H1 (cell line): ENCODE data around the gene IFT122. TPM values are rescaled to one million over a fixed set of nuclear protein-coding genes. Genes with fewer than 3 reads are reported as not detected.

Source experiments
- CTCF ChIA-PET: fragments of 300-600 bp; sonication (Branson Sonifier 250); formaldehyde crosslinking; loops from one replicate; lab custom pipeline; 2021; ENCODE audit not compliant: partially characterized antibody; lab: Charles Lee
- POLR2A ChIA-PET: fragments of 300-600 bp; sonication (Branson Sonifier 250); formaldehyde crosslinking; loops from one replicate; lab custom pipeline; 2021; ENCODE audit warnings: inconsistent platforms; ENCODE audit not compliant: partially characterized antibody; lab: Charles Lee
- DNase-seq, 2 experiments: peaks; one replicate each; pipeline versions ENCODE4 v3.0.0 to v3.0.0-alpha.2; 2010 to 2022; ENCODE audit warnings: low spot score in 2 of 2, low read depth in 1 of 2, mixed read lengths in 1 of 2
- FAIRE-seq: peaks from 2 replicates; lab custom pipeline; 2011; peaks lifted over from hg19 to GRCh38; lab: Jason Lieb, UNC
- H2AFZ ChIP-seq: 2 replicates; pipeline ENCODE4 v1.8.1; 2012; ENCODE audit warnings: low read length, inconsistent platforms
- H2AK5ac ChIP-seq: 2 replicates; pipeline ENCODE4 v1.6.1; 2013; ENCODE audit warnings: low read depth, low read length
- H2BK120ac ChIP-seq: replicated peaks from 2 replicates; pipeline ENCODE3; 2013; ENCODE audit warnings: low read depth, low read length, inconsistent platforms
- H2BK12ac ChIP-seq: 2 replicates; pipeline ENCODE4 v1.6.1; 2013; ENCODE audit warnings: low read depth, low read length
- H2BK15ac ChIP-seq: 2 replicates; pipeline ENCODE4 v1.6.1; 2013; ENCODE audit warnings: low read length
- H2BK20ac ChIP-seq: 2 replicates; pipeline ENCODE4 v1.6.1; 2013; ENCODE audit warnings: low read length
- H2BK5ac ChIP-seq: 2 replicates; pipeline ENCODE4 v1.6.1; 2013; ENCODE audit warnings: low read depth, low read length
- H3K14ac ChIP-seq: 2 replicates; pipeline ENCODE4 v1.6.1; 2013; ENCODE audit warnings: inconsistent platforms; ENCODE audit not compliant: insufficient read length
- H3K18ac ChIP-seq: 2 replicates; pipeline ENCODE4 v1.6.1; 2013; ENCODE audit warnings: low read length; ENCODE audit errors: extremely low read depth
- H3K23ac ChIP-seq: 2 replicates; pipeline ENCODE4 v1.6.1; 2013; ENCODE audit warnings: inconsistent platforms; ENCODE audit not compliant: insufficient read length
- H3K23me2 ChIP-seq: 2 replicates; pipeline ENCODE4 v1.6.1; 2013; ENCODE audit warnings: low read depth, low read length
- H3K27ac ChIP-seq: 2 replicates; pipeline ENCODE4 v1.6.1; 2011; ENCODE audit warnings: low read depth, low read length, inconsistent platforms
- H3K27me3 ChIP-seq, 4 experiments: replicated peaks in 1 of 4; 1 replicate in 1 of 4; 2 replicates in 3 of 4; pipeline versions ENCODE4 v1.6.1 to v1.8.1; 2011 to 2013; ENCODE audit warnings: low read length in 3 of 4, mild to moderate bottlenecking in 3 of 4, inconsistent platforms in 2 of 4, mixed read lengths in 2 of 4, moderate library complexity in 1 of 4; ENCODE audit not compliant: control insufficient read depth in 3 of 4, insufficient read depth in 3 of 4; ENCODE audit errors: extremely low read depth in 1 of 4
- H3K36me3 ChIP-seq, 4 experiments: 2 replicates each; pipeline versions ENCODE4 v1.6.1 to v1.8.1; 2011 to 2013; ENCODE audit warnings: mild to moderate bottlenecking in 4 of 4, low read length in 3 of 4, moderate library complexity in 2 of 4, control low read depth in 1 of 4, inconsistent platforms in 1 of 4; ENCODE audit not compliant: insufficient read depth in 4 of 4, control insufficient read depth in 2 of 4
- H3K4ac ChIP-seq: replicated peaks from 2 replicates; pipeline ENCODE3; 2013; ENCODE audit warnings: low read length, low read depth, mixed read lengths, inconsistent platforms; ENCODE audit not compliant: insufficient read length
- H3K4me1 ChIP-seq, 4 experiments: replicated peaks in 1 of 4; 1 replicate in 1 of 4; 2 replicates in 3 of 4; pipeline versions ENCODE4 v1.6.1 to v1.8.1; 2011 to 2013; ENCODE audit warnings: low read length in 3 of 4, inconsistent platforms in 2 of 4, mixed read lengths in 1 of 4; ENCODE audit not compliant: insufficient read depth in 4 of 4, control insufficient read depth in 3 of 4
- H3K4me2 ChIP-seq, 2 experiments: 2 replicates each; pipeline versions ENCODE4 v1.6.1 to v1.8.1; 2011 to 2013; ENCODE audit warnings: low read depth in 2 of 2, low read length in 2 of 2, control low read depth in 1 of 2, inconsistent platforms in 1 of 2, mild to moderate bottlenecking in 1 of 2; ENCODE audit not compliant: insufficient read depth in 1 of 2
- H3K4me3 ChIP-seq, 4 experiments: fragments of 200-600, 300-600 bp in 1 of 4; sonication (generic), shearing (Covaris generic), sonication (Bioruptor Twin) in 1 of 4; 2 replicates each; pipeline versions ENCODE4 v1.5.1 to v1.8.1; 2011 to 2016; ENCODE audit warnings: low read length in 4 of 4, low read depth in 3 of 4, control low read depth in 2 of 4, inconsistent platforms in 2 of 4, mild to moderate bottlenecking in 2 of 4, mixed read lengths in 1 of 4, moderate library complexity in 1 of 4; ENCODE audit not compliant: insufficient read depth in 2 of 4; ENCODE audit errors: extremely low read depth in 1 of 4
- H3K56ac ChIP-seq: replicated peaks from 2 replicates; pipeline ENCODE3; 2013; ENCODE audit warnings: low read depth, mild to moderate bottlenecking, mixed read lengths, low read length, inconsistent platforms; ENCODE audit not compliant: insufficient read length
- H3K79me1 ChIP-seq: 2 replicates; pipeline ENCODE4 v1.6.1; 2013; ENCODE audit warnings: low read depth, low read length, control low read depth
- H3K79me2 ChIP-seq, 2 experiments: 2 replicates each; pipeline versions ENCODE4 v1.6.1 to v1.8.1; 2012 to 2013; ENCODE audit warnings: low read length in 2 of 2, mild to moderate bottlenecking in 2 of 2, inconsistent platforms in 1 of 2; ENCODE audit not compliant: insufficient read depth in 2 of 2, control insufficient read depth in 1 of 2
- H3K9ac ChIP-seq, 4 experiments: replicated peaks in 1 of 4; 1 replicate in 1 of 4; 2 replicates in 3 of 4; pipeline versions ENCODE4 v1.6.1 to v1.8.1; 2011 to 2013; ENCODE audit warnings: low read depth in 3 of 4, low read length in 3 of 4, control low read depth in 2 of 4, mild to moderate bottlenecking in 2 of 4, moderate library complexity in 2 of 4, inconsistent platforms in 1 of 4; ENCODE audit errors: extremely low read depth in 1 of 4
- H3K9me3 ChIP-seq, 2 experiments: 2 replicates each; pipeline versions ENCODE4 v1.6.1 to v1.8.1; 2012 to 2013; ENCODE audit warnings: mild to moderate bottlenecking in 2 of 2, moderate library complexity in 2 of 2, control low read depth in 1 of 2, inconsistent platforms in 1 of 2, low read depth in 1 of 2, low read length in 1 of 2, mixed read lengths in 1 of 2; ENCODE audit not compliant: insufficient read depth in 2 of 2
- H4K20me1 ChIP-seq, 2 experiments: replicated peaks in 1 of 2; 2 replicates each; pipeline versions ENCODE3 to v1.8.1; 2011 to 2013; ENCODE audit warnings: inconsistent platforms in 2 of 2, low read length in 2 of 2, mild to moderate bottlenecking in 1 of 2; ENCODE audit not compliant: insufficient read depth in 2 of 2, control insufficient read depth in 1 of 2
- H4K5ac ChIP-seq: 2 replicates; pipeline ENCODE4 v1.6.1; 2013; ENCODE audit warnings: low read length, low read depth, mixed read lengths, inconsistent platforms; ENCODE audit not compliant: insufficient read length
- H4K8ac ChIP-seq: 2 replicates; pipeline ENCODE4 v1.8.0; 2013; ENCODE audit warnings: mild to moderate bottlenecking, moderate library complexity, low read length, inconsistent platforms; ENCODE audit not compliant: insufficient read depth; ENCODE audit errors: extremely low read depth
- H4K91ac ChIP-seq: replicated peaks from 2 replicates; pipeline ENCODE3; 2013; ENCODE audit warnings: low read length, mixed read lengths, inconsistent platforms; ENCODE audit not compliant: insufficient read length
- BCL11A ChIP-seq, 2 experiments: IDR thresholded peaks; one replicate each; pipeline ENCODE4 v1.6.1; 2011; ENCODE audit warnings: low read depth in 2 of 2, low read length in 2 of 2, mild to moderate bottlenecking in 2 of 2
- EZH2 ChIP-seq: fragments of 200-600 bp; sonication (generic); IDR thresholded peaks from 2 replicates; pipeline ENCODE4 v1.7.1; 2012; ENCODE audit warnings: low read depth, mild to moderate bottlenecking, moderate library complexity, low read length, inconsistent platforms; ENCODE audit not compliant: severe bottlenecking
- RBBP5 ChIP-seq: IDR thresholded peaks from 2 replicates; pipeline ENCODE4 v1.7.1; 2012; ENCODE audit warnings: low read depth, mild to moderate bottlenecking, inconsistent platforms, low read length, moderate library complexity, borderline replicate concordance
- RFX5 ChIP-seq: IDR thresholded peaks from 2 replicates; pipeline ENCODE4 v1.6.1; 2011; ENCODE audit warnings: low read depth, low read length, improper control_type of control experiment, borderline replicate concordance
- RNF2 ChIP-seq: fragments of 200-900, 300-1000 bp; sonication (generic); IDR thresholded peaks from 2 replicates; pipeline ENCODE4 v1.7.1; 2016; ENCODE audit warnings: borderline replicate concordance, low read depth, mild to moderate bottlenecking, antibody characterized with exemption, low read length; ENCODE audit not compliant: poor library complexity, severe bottlenecking; ENCODE audit errors: missing control alignments
- WGBS, 2 experiments: shearing (Covaris generic) in 1 of 2; methylation state at CpG; one replicate each; pipeline versions ENCODE4 v1.1.6 to v1.1.7; 2013 to 2015; ENCODE audit warnings: low lambda C conversion rate in 2 of 2, mixed read lengths in 2 of 2, inconsistent platforms in 1 of 2, low coverage in 1 of 2, missing lambda C conversion rate in 1 of 2; ENCODE audit not compliant: insufficient replicate concordance in 2 of 2, insufficient coverage in 1 of 2, insufficient read length in 1 of 2; ENCODE audit errors: extremely low coverage in 1 of 2, missing lambda C conversion rate in 1 of 2; 5-methylcytosine and 5-hydroxymethylcytosine counted together
- polyA plus RNA-seq, 7 experiments: library from polyadenylated mRNA; depleted of rRNA in 3 of 7; stranded (reverse) in 5 of 7; unstranded in 2 of 7; fragments of >200 nt in 5 of 7; fragments of 200-250 nt in 2 of 7; gene quantifications; 1 replicate in 5 of 7; 2 replicates in 1 of 7; 4 replicates in 1 of 7; pipeline versions ENCODE4 v1.2.1 to v1.2.3, GENCODE V29; 2011 to 2013; ENCODE audit warnings: missing spikeins in 2 of 7, mixed read lengths in 2 of 7
- total RNA-seq: library from RNA; stranded (reverse); fragmentation: NEBNext Ultra II Directional; extraction: Animal tissue kit (Norgen Biotek cat#: 25700); gene quantifications from 2 replicates; pipeline ENCODE4 v1.2.1, GENCODE V29; 2021

The IFT122 gene
- total and polyA plus RNA-seq, 2 of the 8 experiments (the other 6 are each of a cell fraction or from before 2014, with no cell fraction given) = 23.7 to 25.1 TPM

DNA sequence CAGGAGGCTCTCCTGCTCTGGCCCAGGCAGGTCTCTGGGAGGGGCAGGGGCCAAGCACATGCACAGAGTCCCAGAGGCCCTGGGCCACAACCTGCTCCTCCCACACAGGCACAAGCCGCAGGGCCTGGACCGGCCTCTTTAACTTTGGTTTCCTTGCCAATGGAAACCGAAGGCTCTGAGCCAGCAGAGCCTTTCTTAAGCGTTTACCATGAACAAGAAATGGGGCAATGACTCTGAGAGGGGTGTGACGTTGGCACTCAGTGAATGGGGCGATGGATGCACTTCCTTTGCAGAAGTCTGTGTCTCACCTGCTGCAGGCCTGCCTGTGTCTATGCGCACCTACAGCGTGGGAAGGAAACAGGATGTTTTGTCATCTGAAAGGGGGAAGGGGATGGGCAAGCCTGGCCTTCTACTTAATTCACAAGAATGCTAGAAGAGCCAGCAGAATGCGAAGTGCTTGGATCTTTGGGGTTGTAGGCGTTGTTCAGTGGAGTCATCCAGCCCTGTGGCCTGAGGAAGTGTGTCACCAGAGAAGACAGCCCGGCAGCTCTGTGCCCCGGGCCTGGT, 41.8 kb downstream of the IFT122 start:
- Histone ChIP-seq H3K23ac (no peak overlapping the region), H3K14ac (no peak overlapping the region), H3K4me1 (peaks cover 2 to 12% (median 5%) of the 10 kb centered on the region in 4 experiments; a peak in 6 of 7 replicates), H4K20me1 (no peaks in the 10 kb centered on the region), H3K4me2 (no peak overlapping the region), H4K5ac (no peak overlapping the region), H2BK5ac (no peak overlapping the region), H3K18ac (no peak overlapping the region; the same call in 1 of the 2 replicates), H4K8ac (no peak overlapping the region), H3K27ac (no peak overlapping the region), H2BK120ac (no peak overlapping the region), H2AK5ac (no peak overlapping the region), H3K79me1 (no peaks in the 10 kb centered on the region), H3K36me3 (peaks cover 0 to 15% (median 8%) of the 10 kb centered on the region in 4 experiments; a peak in 5 of 8 replicates), H3K23me2 (no peaks in the 10 kb centered on the region; the same call in 1 of the 2 replicates), H3K9ac (no peak overlapping the region), H2BK15ac (no peak overlapping the region), H3K79me2 (no peaks in the 10 kb centered on the region), H3K56ac (no peak overlapping the region), H2BK12ac (no peak overlapping the region), H3K4ac (no peak overlapping the region), H3K4me3 (no peak overlapping the region), H4K91ac (no peak overlapping the region), H3K27me3 (no peaks in the 10 kb centered on the region), H2AFZ (no peak overlapping the region), H3K9me3 (no peaks in the 10 kb centered on the region), H2BK20ac (no peak overlapping the region)
- ChIA-PET CTCF (interaction anchor here (0.6 to 3.8 kb wide), 12 partner anchors 9 to 153 kb away, joined by 3 to 17 read pairs (median 5); partner anchors contain the start of gene EFCAB12), POLR2A (interaction anchor here (1.0 to 1.1 kb wide), 2 partner anchors 10 to 165 kb away, joined by 3 read pairs; no protein-coding TSS in a partner anchor)
- DNase-seq (no peak), FAIRE-seq (no peak)
- WGBS, 2 experiments = 95% methylated on average over 12 of the region's 12 CpGs; no CpG with 5 or more reads in 1 of the 2 experiments
- TF ChIP-seq RFX5 (no peak), RNF2 (no peak), BCL11A (IDR thresholded peaks at IDR 0.05; ENCODE audit: low read depth in 2 of 2, low read length in 2 of 2) (no peak), RBBP5 (no peak), EZH2 (no peak)
